Dermis blood vessel endothelial cell (primary cell): ENCODE data around the gene CNTNAP4. TPM values are rescaled to one million over a fixed set of nuclear protein-coding genes. Genes with fewer than 3 reads are reported as not detected.

Experiments
- DNase-seq: peaks from one replicate; pipeline ENCODE4 v3.0.0; 2010
- total RNA-seq: library from RNA; depleted of rRNA; stranded (reverse); fragments of >200 nt; gene quantifications from 2 replicates; pipeline ENCODE4 v1.2.3, GENCODE V29; 2014

CNTNAP4 gene
- total RNA-seq, 1 donor from 2014 or later = not detected

DNA sequence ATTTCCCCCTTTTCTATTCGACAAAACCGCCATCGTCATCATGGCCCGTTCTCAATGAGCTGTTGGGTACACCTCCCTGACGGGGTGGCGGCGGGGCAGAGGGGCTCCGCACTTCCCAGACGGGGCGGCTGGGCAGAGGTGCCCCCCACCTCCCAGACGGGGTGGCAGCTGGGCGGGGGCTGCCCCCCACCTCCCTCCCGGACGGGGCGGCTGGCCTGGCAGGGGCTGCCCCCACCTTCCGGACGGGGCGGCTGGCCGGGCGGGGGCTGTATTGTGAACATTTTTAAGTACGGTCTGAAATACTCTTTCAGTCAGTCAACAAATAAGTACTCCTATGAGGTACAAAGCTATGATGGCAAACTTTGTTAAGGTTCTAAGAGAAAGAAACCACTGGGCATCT lies 222.8 kb downstream of the CNTNAP4 start:
- DNase-seq = no peak

DNA sequence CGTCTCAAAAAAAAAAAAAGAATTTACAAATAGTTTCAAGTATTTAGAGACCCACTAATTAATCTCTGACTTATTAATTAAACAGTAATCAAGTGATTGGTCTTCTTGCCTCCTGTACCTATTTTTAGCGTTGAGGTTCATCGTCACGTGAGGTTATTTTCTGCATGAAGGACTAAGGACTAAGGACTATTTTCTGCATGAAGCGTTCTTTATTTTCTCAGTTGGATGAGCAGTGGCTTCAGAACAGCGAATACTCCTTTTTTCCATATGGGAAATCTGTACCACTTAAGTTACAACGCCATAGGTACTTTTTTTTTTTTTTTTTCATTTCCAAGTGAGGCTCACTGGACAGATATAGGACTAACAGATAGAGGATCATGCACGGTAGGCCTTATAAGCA lies 224.9 kb downstream of the CNTNAP4 start:
- no peak for DNase-seq

- DNase-seq = no peak
Observed at GRCh38 chr16:76502555-76502954, 225.4 kb downstream of the CNTNAP4 start.

GRCh38 chr16:76503091-76503490 lies 225.9 kb downstream of the CNTNAP4 start:
- DNase-seq = no peak

DNA sequence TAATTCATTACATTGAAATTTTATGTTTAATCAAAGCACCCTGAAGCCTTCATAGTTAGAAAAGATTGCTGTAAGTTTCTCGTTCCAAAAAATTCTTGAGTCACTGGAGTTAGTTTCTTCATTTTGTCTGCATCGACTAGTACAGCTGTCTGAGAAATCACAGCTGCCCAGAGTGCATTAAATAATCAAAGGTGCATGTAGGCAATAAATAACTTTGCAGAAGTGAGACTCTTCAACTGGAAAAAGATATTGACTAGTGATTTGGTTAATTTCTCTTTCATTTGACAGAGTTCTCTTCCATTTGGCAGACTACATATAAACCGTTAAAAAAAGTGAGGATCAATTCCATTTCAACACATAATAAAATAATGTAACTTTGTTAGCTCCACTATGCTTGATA lies 234.0 kb downstream of the CNTNAP4 start:
- no peak for DNase-seq

DNA sequence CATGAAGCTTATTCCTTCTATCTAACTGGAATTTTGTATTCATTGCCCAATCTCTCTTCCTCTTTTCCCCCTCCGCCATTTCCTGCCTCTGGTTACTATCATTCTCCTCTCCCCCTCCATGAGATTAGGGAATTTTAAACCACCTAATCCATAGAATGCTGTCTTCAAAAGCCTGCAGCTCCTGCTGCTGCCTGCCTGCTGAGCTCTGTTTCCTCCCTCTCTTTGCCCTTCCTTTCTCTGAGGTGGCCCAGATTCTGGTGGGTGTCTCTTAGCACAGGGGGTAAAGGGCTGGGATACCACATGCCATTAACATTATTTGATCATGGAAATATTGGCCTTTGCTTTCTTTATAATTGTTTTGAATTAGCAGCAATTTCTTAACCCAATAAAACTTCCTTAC lies 241.6 kb downstream of the CNTNAP4 start:
- no peak for DNase-seq

DNA sequence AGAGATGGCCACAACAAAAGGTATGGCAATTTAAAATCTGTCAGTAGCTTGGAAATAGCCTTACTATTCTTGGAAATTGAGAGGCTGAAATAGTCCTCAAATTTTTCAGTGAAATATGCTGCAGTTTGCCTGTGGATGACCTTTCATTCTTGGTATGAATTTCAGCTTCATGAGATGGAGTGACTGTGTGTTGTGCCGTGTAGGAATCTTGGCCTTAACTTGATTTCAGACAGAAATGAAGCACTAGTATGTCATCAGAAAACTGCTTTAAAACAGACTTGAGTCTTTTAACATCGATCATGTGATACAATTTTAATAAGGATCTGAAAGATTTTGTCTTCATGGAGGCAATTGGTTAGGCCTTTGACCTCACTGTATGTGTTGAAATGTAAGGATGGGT lies 247.2 kb downstream of the CNTNAP4 start:
- DNase-seq = no peak

DNA sequence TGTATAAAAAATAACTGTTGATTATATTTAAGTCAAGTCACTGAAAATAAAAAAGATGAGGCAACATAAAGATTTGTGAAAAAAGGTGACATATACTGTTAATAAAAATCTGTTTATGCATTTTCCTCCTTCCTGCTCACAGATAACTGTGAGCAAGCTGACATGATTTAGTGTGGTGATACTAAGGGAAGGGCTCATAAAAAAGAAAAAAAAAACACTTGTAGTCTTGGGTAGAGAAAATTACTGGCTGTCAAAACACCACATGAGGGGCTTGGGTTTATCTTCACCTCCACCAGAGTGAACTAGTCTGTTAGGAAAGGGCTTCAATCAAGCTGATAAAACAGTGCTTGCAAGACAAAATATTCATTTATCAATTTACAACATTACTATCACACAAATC lies 247.6 kb downstream of the CNTNAP4 start:
- no peak for DNase-seq

DNA sequence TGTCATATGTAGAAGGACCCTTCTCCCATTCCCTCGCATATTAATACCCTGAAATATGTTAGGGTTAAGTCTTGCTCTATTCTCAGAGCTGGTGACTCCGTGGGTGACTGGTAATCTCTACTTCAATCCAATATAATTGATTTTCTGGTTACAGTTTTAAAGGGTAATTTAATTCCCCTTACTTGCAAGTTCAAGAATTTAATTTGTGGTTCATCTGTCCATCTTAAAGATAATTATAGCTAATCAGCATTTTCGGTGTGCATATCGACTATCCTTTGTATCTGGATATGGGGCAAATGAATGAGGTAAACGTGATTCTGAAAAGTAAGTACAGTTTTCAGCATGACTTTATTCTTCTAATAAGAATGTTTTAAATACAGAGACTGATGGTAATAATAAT lies 250.0 kb downstream of the CNTNAP4 start:
- DNase-seq = no peak

GRCh38 chr16:76529120-76529519 lies 251.9 kb downstream of the CNTNAP4 start:
- DNase-seq = no peak

- no peak for DNase-seq
Observed at GRCh38 chr16:76531236-76531635, 254.0 kb downstream of the CNTNAP4 start.

GRCh38 chr16:76532188-76532973 lies 255.2 kb downstream of the CNTNAP4 start:
- no peak for DNase-seq

DNA sequence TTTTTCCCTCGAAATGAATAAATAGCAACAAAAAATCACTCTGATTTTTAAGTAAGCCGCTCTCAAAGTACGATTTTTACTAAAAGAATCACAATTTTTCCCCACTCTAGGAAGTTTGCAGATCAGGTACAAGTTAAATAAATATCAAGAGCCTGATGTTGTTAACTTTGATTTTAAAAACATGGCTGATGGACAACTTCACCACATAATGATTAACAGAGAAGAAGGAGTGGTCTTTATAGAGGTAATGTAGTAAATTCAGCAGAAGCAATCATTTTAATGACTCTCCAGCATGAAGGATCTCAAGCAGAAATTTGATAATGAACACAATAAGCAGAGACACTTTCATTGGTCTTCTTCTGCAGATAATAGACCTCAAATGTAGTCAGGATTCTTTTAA lies 262.4 kb downstream of the CNTNAP4 start:
- no peak for DNase-seq

- DNase-seq = no peak
Observed at GRCh38 chr16:76541070-76541469, 263.9 kb downstream of the CNTNAP4 start.

GRCh38 chr16:76565542-76565941 lies 288.3 kb downstream of the CNTNAP4 start:
- DNase-seq = no peak

DNA sequence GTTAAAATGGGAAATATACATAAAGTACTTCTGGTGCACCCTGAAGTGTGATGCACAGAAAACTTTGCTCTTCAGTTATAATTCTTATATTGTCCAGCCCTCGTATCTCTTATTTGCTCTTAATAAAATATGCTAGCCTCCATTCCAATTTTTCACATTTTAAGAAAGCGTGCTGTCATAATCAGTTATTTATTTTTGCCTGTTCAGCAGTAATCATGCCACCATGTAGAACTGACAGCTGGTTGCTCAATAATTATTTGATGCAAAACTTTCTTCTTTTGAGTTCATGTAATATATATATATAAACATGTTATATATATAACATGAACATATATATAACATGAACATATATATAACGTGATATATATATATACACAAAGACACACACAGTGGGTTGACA lies 294.6 kb downstream of the CNTNAP4 start:
- DNase-seq = no peak

GRCh38 chr16:76573281-76573680 lies 296.1 kb downstream of the CNTNAP4 start:
- no peak for DNase-seq

DNA sequence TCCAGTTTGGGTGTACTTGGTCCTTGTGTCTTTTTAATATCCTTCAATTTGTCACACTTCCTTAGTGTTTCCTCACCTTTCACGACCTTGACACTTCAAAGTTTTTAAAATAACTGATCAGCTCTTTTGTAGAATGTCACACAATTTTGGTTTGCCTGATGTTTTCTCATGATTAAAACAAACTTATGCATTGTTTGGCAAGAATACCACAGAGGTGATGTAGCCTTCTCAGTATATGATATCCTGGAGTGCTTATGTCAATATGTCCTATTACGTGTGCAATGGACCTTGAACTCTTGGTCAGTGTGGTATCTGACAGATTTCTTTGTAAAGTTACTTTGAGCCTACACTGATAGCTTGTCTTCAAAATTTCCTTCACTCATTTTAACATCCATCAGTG lies 297.4 kb downstream of the CNTNAP4 start:
- DNase-seq = no peak

- DNase-seq = no peak
Observed at GRCh38 chr16:76576526-76576925, 299.3 kb downstream of the CNTNAP4 start.

DNA sequence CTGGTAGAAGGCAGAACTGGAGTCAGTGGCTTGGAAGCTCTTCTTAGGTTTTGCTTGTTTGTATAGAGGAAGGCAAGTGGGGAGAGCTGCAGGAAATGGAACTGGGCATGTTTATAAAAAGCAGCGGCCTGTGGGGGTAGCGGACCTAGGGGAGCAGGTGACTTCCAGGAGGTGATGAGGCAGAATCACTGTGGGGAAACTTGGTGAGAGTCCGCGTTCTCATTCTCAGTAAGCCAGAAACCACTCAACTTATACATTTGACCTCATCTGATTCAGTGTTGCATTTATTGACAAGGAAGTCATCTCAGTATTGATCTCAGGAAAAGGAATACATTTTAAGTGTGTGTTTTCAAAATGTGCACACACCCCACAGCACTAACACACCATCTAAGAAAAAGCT lies 299.8 kb downstream of the CNTNAP4 start:
- DNase-seq = no peak

GRCh38 chr16:76579277-76579922 lies 302.2 kb downstream of the CNTNAP4 start:
- DNase-seq = no peak

DNA sequence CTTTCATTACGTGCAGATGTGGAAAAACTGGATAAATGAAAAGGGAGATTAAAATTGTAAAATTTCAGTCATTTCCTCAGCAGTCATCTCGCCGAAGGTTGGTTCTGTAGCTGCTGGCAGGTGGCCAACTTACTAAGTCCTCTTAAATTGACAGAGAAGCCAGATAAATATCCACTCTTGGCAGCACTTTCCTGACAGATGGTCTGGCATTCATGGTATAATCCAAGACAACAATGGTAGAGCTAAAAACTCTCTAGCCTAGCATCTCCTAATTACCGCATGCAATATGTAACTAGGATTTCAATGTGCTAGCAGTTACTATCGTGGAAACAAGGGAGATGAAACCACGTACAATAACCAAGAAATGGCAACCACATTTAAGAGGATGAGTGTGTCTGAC lies 306.3 kb downstream of the CNTNAP4 start:
- no peak for DNase-seq

DNA sequence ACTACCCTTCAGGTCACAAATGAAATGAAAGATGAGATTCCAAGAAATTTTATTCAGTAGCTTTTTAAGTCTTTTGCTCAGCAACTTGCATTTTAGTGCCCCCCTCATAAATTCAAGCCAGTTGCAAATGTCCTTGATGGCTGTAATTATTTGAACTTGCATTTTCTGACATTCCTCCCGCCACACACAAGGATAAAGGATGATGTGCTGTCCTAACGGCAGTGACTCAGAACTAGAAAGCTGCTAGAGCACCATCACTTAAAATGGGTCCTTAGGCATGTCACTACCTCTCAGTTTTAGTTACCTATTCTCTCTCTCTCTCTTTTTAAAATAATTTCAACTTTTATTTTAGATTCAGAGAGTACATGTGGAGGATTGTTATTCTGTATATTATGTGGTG lies 306.7 kb downstream of the CNTNAP4 start:
- no peak for DNase-seq

DNA sequence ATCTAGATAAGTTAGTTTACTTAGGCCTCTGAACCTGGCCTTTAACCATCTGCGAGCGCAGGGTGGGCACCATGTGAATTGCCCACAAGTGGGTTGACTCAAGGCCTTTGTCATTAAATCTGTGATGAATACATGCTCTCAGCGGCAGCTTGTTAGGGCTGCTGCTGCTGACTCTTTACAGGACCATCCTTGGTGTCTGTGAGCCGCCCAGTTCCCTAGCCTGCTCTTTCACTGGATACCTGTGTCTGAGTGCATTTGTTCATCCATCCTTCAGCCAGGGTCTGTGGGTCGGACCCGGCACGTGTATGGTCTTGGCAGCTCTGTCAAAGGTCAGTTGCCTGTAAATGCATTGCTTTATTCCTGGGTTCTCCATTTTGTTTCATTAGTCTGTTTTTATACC lies 321.3 kb downstream of the CNTNAP4 start:
- DNase-seq = no peak

DNA sequence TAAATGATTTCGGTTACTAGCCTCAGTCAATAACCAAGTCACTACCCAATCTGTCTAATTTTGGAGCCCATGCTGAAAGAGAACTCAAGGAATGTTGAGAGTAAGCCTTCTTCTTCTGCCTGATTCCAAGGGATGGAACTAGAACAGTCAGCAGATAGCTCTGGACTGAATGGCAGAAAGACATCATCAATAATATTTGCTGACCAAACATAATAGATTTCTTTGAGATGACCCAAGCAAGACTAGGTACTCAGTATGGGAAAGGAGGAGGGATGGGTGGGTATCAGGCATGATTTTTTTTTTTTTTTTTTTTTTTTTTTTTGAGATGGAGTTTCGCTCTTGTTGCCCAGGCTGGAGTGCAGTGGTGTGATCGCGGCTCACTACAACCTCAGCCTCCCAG lies 330.1 kb downstream of the CNTNAP4 start:
- no peak for DNase-seq
